GM18508 (cell line): ENCODE results near the gene DPPA2.

ENCODE experiments used
- ATAC-seq: cut with Tn5 transposase; IDR thresholded peaks from one replicate; pipeline ENCODE4 v1.9.1; 2021; ENCODE audit warnings: moderate number of reproducible peaks; ENCODE audit not compliant: insufficient read depth, unreplicated experiment

The DPPA2 gene

GRCh38 chr3:109328202-109328601 is 11.9 kb upstream of the DPPA2 start:
- no peak for ATAC-seq

- no peak for ATAC-seq
Measured at GRCh38 chr3:109325657-109326056, 9.3 kb upstream of the DPPA2 start.

GRCh38 chr3:109325109-109325508 is 8.8 kb upstream of the DPPA2 start:
- no peak for ATAC-seq

- no peak for ATAC-seq
Measured at GRCh38 chr3:109313061-109313460, 3.3 kb downstream of the DPPA2 start.

- no peak for ATAC-seq
Measured at GRCh38 chr3:109297496-109297895, 18.8 kb downstream of the DPPA2 start.

- ATAC-seq, result no peak
Measured at GRCh38 chr3:109284071-109284470, 32.2 kb downstream of the DPPA2 start.

- no peak for ATAC-seq
Measured at GRCh38 chr3:109278546-109278945, 37.8 kb downstream of the DPPA2 start.

GRCh38 chr3:109278141-109278540 is 38.2 kb downstream of the DPPA2 start:
- no peak for ATAC-seq

GRCh38 chr3:109275702-109276293 is 40.5 kb downstream of the DPPA2 start:
- no peak for ATAC-seq

- ATAC-seq, result no peak
Measured at GRCh38 chr3:109270779-109271178, 45.5 kb downstream of the DPPA2 start.

GRCh38 chr3:109269577-109270275 is 46.6 kb downstream of the DPPA2 start:
- no peak for ATAC-seq

- ATAC-seq, result no peak
Measured at GRCh38 chr3:109268181-109268580, 48.1 kb downstream of the DPPA2 start.

- no peak for ATAC-seq
Measured at GRCh38 chr3:109265295-109265694, 51.0 kb downstream of the DPPA2 start.

GRCh38 chr3:109257269-109257668 is 59.0 kb downstream of the DPPA2 start:
- no peak for ATAC-seq

GRCh38 chr3:109254770-109255169 is 61.5 kb downstream of the DPPA2 start:
- ATAC-seq, result no peak

- no peak for ATAC-seq
Measured at GRCh38 chr3:109252641-109253040, 63.7 kb downstream of the DPPA2 start.
